Tibial nerve (tissue), 4 donors: ENCODE data around the gene OR2AE1.

ENCODE experiments used
- CTCF ChIP-seq, 5 experiments: fragments of 200-600 bp in 3 of 5; fragments of 450-650 bp in 2 of 5; sonication (generic) in 3 of 5; IDR thresholded peaks; one replicate each; pipeline ENCODE4 v1.5.1; 2016 to 2019; ENCODE audit warnings: antibody characterized with exemption in 5 of 5, mild to moderate bottlenecking in 3 of 5, moderate library complexity in 2 of 5
- EP300 ChIP-seq, 2 donors: sonication (generic); formaldehyde crosslinking; IDR thresholded peaks; one replicate each; pipeline ENCODE4 v1.6.1; 2017; ENCODE audit warnings: antibody characterized with exemption in 2 of 2, mild to moderate bottlenecking in 1 of 2

GRCh38 chr7:99876491-99876890 is 342 bp downstream of the OR2AE1 start:
- no peak for TF ChIP-seq CTCF (IDR thresholded peaks at IDR 0.05)
- TF ChIP-seq EP300 (IDR thresholded peaks at IDR 0.05): no peak
